ENCODE measurements around the gene CYP2E1. TPM values are rescaled to one million over a fixed set of nuclear protein-coding genes. Genes with fewer than 3 reads are reported as not detected.

CYP2E1 gene
- total and polyA plus RNA-seq, 2 of the 13 experiments (the other 11 are each of a cell fraction or from before 2014, with no cell fraction given): 0.27 to 0.63 TPM

DNA sequence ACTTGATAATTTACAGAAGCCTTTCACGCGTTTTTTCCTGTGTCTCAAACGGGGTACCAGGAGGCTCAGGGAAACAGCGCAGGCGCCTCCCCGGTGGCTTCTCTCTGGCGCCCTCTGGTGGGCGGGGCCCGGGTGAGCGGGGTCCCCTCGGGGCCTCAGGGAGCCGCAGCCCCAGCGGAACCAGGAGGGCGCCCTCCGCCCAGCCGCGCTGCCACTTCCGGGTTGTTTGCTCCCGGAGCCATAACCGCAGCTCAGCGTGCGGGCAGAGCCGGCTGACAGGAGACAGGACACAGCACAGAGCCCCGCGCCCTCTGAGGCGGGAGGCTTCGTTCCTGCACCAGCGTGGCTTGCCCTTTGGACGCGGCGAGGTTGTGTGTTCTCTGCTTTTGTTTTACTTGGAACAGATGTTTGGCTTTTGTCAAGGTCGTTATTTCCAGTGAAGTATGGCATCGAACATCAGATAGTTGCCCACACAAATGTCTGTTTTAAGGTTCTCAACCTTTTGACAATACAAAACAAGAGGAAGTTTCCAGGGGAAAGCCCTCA lies 6.9 kb upstream of the CYP2E1 start (continued):
- peak; percentile 60 for TF ChIP-seq ISL2 (CRISPR knock-in tag; IDR thresholded peaks at IDR 0.05)
- 0 out of 2 replicates have a peak, but pooled peaks have one; percentile 26 for TF ChIP-seq ZKSCAN8 (CRISPR knock-in tag; IDR thresholded peaks at IDR 0.05; ENCODE audit: borderline replicate concordance)
- TF ChIP-seq BORCS8-MEF2B (CRISPR knock-in tag; IDR thresholded peaks at IDR 0.05): peak; percentile 71; the same call in 1 of the 2 replicates
- TF ChIP-seq, protein P1, sequence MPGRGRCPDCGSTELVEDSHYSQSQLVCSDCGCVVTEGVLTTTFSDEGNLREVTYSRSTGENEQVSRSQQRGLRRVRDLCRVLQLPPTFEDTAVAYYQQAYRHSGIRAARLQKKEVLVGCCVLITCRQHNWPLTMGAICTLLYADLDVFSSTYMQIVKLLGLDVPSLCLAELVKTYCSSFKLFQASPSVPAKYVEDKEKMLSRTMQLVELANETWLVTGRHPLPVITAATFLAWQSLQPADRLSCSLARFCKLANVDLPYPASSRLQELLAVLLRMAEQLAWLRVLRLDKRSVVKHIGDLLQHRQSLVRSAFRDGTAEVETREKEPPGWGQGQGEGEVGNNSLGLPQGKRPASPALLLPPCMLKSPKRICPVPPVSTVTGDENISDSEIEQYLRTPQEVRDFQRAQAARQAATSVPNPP (CRISPR knock-in tag; IDR thresholded peaks at IDR 0.05): 0 out of 2 replicates have a peak, but pooled peaks have one; percentile 57
- TF ChIP-seq IRF2 (CRISPR knock-in tag; IDR thresholded peaks at IDR 0.05): peak; percentile 36; the same call in 1 of the 2 replicates
- TF ChIP-seq TP53 (CRISPR knock-in tag; conservative IDR thresholded peaks at IDR 0.05): 0 out of 2 replicates have a peak, but pooled peaks have one; percentile 25
- peak; percentile 64; the same call in 1 of the 2 replicates for TF ChIP-seq HDAC1 (CRISPR knock-in tag; IDR thresholded peaks at IDR 0.05)
- peak; percentile 33; the same call in 1 of the 2 replicates for TF ChIP-seq KMT2B (CRISPR knock-in tag; IDR thresholded peaks at IDR 0.05)
- peak; percentile 85 for TF ChIP-seq RNF2 (conservative IDR thresholded peaks at IDR 0.05; ENCODE audit: low read depth)
- TF ChIP-seq, protein P2, sequence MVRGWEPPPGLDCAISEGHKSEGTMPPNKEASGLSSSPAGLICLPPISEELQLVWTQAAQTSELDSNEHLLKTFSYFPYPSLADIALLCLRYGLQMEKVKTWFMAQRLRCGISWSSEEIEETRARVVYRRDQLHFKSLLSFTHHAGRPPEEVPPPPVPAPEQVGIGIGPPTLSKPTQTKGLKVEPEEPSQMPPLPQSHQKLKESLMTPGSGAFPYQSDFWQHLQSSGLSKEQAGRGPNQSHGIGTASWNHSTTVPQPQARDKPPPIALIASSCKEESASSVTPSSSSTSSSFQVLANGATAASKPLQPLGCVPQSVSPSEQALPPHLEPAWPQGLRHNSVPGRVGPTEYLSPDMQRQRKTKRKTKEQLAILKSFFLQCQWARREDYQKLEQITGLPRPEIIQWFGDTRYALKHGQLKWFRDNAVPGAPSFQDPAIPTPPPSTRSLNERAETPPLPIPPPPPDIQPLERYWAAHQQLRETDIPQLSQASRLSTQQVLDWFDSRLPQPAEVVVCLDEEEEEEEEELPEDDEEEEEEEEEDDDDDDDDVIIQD (CRISPR knock-in tag; IDR thresholded peaks at IDR 0.05; ENCODE audit: low read depth): peak; percentile 45; the same call in 1 of the 2 replicates
- TF ChIP-seq ZC3H4 (CRISPR knock-in tag; IDR thresholded peaks at IDR 0.05; ENCODE audit: borderline replicate concordance): no peak
- TF ChIP-seq GATAD1 (CRISPR knock-in tag; IDR thresholded peaks at IDR 0.05): peak; percentile 44; the same call in 1 of the 2 replicates
- peak; percentile 63; the same call in 1 of the 2 replicates for TF ChIP-seq ZFP37 (CRISPR knock-in tag; IDR thresholded peaks at IDR 0.05; ENCODE audit: borderline replicate concordance)
- peak; percentile 83 for TF ChIP-seq CBFB (CRISPR knock-in tag; IDR thresholded peaks at IDR 0.05)
- TF ChIP-seq, protein P3, sequence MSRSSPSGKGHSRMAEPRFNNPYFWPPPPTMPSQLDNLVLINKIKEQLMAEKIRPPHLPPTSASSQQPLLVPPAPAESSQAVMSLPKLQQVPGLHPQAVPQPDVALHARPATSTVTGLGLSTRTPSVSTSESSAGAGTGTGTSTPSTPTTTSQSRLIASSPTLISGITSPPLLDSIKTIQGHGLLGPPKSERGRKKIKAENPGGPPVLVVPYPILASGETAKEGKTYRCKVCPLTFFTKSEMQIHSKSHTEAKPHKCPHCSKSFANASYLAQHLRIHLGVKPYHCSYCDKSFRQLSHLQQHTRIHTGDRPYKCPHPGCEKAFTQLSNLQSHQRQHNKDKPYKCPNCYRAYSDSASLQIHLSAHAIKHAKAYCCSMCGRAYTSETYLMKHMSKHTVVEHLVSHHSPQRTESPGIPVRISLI (CRISPR knock-in tag; IDR thresholded peaks at IDR 0.05; ENCODE audit: borderline replicate concordance): no peak
- no peak; the same call in 1 of the 2 replicates for TF ChIP-seq ZNF296 (CRISPR knock-in tag; conservative IDR thresholded peaks at IDR 0.05)
- TF ChIP-seq ELF1 (CRISPR knock-in tag; IDR thresholded peaks at IDR 0.05): peak; percentile 99
- TF ChIP-seq PHF21A (CRISPR knock-in tag; IDR thresholded peaks at IDR 0.05): peak; percentile 20; the same call in 1 of the 2 replicates
- 0 out of 4 replicates have a peak, but pooled peaks of 1 of the 2 experiments have one; percentile 22 for TF ChIP-seq ATF4 (CRISPR knock-in tag; IDR thresholded peaks at IDR 0.05)
- peak; percentile 57 for TF ChIP-seq ZMYM3 (CRISPR knock-in tag; IDR thresholded peaks at IDR 0.05)
- TF ChIP-seq ZXDC (CRISPR knock-in tag; IDR thresholded peaks at IDR 0.05): peak; percentile 67; the same call in 1 of the 2 replicates
- TF ChIP-seq XRCC5 (optimal IDR thresholded peaks at IDR 0.05; ENCODE audit: low read length): peak; percentile 90
- no peak for TF ChIP-seq ZNF782 (CRISPR knock-in tag; IDR thresholded peaks at IDR 0.05; ENCODE audit: borderline replicate concordance)
